ENCODE measurements around the gene COQ10B.
"Not testable (repeated sequence)": the region's sequence is repeated elsewhere in the genome, so short reads cannot be mapped to it uniquely, and the experiment has no call there.

The COQ10B gene

DNA sequence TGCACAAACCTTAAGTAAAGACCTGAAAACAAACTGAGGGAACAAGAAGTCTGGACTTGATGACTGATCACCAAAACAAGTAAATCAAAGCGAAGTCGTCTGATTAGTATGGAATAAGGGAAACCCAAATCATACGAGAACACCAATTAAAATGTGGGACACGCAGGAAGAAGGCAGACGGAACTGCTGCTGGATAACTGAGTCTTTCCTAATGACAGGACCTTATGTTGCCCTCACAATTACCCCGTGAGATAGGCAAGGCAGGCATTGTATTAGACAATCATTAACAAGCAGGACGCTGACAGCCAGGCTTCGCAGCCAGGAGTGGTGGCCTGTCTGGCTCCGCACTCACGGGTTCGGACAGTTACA is 614 bp upstream of the COQ10B start:
- DNase-seq: no peak

- DNase-seq: no peak
Measured at GRCh38 chr2:197453914-197454398, 604 bp downstream of the COQ10B start.

DNA sequence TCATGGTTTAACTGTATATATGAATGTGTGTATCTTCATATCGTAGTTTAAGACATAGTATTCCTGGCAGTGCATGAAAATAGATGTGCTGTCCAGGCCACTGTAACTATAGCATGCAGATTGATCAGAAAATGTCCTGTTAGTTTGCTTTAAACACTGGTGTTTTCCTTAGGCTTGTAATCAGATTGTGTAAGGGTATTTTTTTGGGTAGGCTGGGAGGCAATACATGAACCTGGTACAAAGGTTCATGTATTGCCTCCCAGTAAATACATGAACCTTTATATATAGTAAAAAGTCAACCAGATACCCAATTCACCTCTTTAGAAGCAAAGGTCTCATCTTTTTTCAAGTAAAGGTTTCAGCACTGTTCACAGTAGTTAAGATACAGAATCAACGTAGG is 1.6 kb downstream of the COQ10B start:
- no peak for DNase-seq

GRCh38 chr2:197455428-197455827 is 2.1 kb downstream of the COQ10B start:
- DNase-seq: no peak

DNA sequence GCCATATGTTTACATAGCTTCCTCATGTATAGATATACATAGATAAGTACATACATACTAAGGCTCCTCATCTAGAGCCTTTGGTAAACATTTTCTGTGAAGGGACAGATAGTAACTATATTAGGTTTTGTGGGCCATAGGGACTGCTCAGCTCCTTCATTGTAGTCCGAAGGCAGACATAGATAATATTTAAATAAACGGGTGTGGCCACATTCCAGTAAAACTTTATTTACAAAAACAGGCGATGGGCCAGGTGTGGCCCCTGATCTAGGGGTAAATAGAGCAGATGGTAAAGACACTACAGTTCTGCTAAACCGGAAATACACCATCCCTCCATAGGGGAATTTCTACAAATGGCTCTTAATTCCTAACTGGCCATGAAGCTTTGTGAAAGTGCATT is 7.3 kb downstream of the COQ10B start:
- DNase-seq: no peak

DNA sequence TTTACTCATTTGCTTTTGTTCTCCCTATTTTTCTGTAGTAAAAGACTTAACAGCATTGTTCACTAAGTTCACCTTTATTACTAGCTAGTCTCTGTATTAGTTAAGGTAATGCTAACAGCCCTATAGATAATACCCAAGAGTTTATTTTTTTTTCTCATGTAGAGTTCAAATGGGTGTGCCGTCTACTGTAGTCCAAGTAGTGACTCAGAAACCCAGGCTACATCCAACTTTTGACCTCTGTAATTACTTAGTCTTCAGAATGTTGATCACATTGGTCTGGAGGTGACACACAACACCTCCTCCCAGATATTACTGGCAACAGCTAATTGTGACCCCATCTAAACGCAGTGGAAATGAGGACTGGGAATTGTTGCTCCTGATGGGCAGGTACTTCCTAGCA is 7.7 kb downstream of the COQ10B start:
- DNase-seq: no peak

GRCh38 chr2:197464175-197464574 is 10.8 kb downstream of the COQ10B start:
- no peak for DNase-seq

DNA sequence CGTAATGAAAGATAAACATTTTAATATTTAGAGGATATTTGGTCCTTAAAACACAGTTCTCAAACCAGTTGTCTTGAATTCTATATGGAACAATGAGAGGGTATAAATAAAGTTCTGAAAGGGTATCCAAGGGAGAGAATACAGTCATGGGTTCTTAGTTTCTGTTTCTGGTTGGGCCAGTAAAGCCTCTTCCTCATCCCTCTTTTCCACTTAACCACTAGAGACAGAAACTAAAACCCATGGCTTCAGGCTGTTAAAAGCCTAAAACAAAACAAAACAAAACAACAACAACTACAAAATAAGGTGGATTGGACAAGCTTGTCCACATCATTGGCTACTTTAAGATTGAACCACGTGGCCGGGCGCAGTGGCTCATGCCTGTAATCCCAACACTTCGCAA is 18.8 kb downstream of the COQ10B start:
- DNase-seq: no peak

GRCh38 chr2:197477797-197478196 is 24.4 kb downstream of the COQ10B start:
- no peak for DNase-seq

- DNase-seq: no peak
Measured at GRCh38 chr2:197480165-197481036, 27.0 kb downstream of the COQ10B start.

GRCh38 chr2:197484248-197484647 is 30.9 kb downstream of the COQ10B start:
- DNase-seq: not testable (repeated sequence)

DNA sequence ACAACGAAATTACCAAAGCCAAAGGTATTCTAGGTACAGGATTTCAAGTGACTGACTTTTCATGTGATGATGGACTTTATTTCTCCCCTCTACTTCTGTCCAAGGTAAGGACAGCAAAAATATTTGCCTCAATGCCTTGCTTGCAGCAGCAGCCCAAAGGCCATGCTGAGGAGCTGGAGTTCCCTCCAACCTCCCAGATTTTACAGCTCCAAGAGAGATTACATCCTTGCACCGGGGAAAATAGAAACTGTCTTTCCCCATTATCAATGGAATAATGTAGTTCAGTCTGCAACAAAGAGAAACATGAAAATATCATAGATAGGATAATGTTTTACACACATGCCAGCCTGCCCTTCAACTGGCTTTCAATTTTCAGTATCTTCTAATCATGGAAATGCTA is 32.8 kb downstream of the COQ10B start:
- DNase-seq: no peak

DNA sequence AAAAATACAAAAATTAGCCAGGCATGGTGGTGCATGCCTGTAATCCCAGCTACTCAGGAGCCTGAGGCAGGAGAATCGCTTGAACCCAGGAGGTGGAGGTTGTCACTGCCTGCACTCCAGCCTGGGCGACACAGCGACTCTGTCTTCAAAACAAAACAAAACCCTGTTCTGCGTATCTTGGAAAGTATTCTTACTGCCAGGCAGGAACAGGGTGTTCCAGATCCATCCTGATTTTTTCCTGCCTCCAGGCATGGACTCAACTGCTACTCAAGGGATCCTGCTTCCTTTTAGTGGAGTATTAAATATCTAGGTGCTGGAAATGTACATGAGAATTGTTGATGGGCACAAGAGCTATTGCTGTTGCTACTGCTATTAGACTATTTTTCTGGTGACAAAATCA is 34.0 kb downstream of the COQ10B start:
- DNase-seq: no peak

- DNase-seq: no peak
Measured at GRCh38 chr2:197495433-197496134, 42.2 kb downstream of the COQ10B start.

DNA sequence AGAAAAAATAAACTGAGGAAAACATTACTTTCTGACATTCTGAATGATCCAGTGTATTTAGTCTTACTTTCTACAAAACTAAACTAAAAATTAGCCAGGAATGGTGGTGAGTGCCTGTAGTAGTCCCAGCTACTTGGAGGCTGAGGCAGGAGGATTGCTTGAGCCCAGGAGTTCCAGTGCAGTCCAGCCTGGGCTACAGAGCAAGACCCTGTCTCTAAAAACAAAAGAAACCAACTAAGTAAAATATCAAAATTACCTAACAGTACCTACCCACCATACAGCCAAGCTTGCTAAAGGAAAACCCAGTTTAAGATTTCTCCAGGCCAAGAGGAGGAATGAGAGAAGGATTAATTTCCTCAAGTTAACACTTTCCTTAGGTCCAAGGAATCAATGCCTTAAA is 43.3 kb downstream of the COQ10B start:
- no peak for DNase-seq

DNA sequence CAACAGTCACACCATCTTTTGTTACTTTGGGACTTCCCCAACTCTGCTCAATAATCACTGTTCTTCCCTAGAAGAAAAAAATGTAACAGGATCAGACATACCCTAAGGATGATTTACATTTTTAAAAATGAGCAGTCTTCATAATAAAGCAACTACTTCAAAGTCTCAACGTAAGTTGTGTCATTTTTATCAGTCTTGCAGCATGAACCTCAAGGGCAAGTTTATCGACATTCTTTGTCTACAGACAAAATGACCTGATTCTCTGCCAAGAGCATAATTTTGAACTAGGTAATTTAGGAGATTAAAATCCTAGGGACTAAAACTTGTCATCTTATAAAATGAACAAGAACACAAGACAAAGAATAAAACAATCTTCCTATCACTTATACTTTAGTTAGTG is 44.0 kb downstream of the COQ10B start:
- no peak for DNase-seq

- peak; percentile 13 for DNase-seq
Measured at GRCh38 chr2:197498235-197498936, 45.0 kb downstream of the COQ10B start.

DNA sequence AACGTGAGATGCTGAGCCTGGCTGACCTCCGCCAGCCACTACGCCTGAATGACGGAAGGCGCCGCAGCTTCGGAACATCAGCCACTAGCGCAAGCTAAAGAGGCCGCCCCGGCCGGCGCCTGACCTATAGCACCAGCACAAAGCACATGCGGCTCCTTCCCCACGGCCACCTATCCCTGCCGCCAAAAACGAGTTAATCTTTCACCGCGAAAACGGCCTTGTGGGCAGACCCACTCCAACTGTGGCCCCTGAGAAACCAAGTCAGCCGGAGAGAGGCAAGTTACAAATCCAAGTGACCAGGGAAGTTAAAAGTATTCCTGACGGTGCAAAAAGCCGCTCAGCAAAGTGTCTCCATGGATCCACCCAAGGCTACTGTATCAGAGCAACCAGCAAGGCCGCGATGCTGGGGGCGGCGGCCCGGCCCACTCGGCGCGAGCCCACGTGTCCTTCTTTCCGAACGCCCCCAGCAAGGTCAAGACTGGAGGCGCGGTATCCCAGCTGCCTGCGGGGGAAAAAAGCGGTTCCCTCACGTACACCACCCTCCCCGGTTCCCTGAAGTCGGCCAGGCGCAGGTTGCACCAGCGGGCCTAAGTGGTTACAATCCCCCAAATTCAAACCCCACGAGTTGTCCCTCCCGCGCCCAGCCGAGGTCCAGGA is 45.7 kb downstream of the COQ10B start:
- DNase-seq: peak; percentile 81

DNA sequence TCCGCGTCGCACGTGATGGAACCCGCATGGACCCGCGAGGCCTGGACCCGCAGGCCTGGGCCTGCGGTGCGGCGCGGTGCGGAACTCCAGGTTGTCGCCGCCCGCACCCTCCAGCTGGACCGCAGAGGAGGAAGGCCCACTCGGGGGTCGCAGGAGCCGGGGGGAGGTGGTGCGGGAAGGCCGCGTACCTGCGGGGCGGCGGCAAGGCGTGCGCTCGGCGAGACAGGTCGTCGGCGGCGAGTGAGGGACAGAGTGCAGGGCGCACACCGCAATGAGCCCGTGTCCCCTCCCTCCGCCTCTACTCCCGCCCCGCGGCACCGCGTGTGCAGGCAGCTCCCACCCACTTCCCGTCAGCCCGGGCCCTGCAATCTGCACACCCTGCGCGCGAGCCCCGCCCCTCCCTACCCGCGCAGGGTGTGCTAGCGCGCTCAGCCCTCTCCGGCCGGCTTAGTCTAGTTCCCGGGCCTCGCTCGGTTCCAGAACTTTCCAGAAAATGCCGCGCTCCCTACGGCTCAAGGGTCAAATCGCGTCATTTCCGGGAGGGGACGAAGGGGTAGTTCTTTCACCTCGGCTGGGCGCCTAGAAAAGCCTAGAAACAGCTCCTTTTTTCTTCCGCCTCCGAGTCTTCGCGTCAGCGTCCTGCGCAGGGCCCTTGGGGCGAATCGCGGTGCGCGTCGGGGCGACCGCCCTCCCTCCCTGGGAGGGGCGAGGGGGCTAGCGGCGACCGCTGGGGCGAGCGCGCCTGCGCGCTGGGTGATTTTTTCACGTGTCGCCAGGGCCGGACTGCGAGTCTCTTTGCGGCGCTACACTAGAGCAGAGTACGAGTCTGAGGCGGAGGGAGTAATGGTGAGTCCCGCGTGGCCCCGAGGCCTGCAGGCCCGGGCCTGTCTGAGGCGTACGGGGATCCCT is 46.5 kb downstream of the COQ10B start, which contains the start of the genes HSPD1 and HSPE1:
HSPD1 (minus strand) TSS at position 247 of the 909 bp plus-strand sequence. CDS start 992 bp downstream, outside the sequence.
HSPE1 (plus strand) TSS at position 786 of the 909 bp plus-strand sequence; CDS start at position 844, 58 bp downstream.
- peak; percentile 100 for DNase-seq

DNA sequence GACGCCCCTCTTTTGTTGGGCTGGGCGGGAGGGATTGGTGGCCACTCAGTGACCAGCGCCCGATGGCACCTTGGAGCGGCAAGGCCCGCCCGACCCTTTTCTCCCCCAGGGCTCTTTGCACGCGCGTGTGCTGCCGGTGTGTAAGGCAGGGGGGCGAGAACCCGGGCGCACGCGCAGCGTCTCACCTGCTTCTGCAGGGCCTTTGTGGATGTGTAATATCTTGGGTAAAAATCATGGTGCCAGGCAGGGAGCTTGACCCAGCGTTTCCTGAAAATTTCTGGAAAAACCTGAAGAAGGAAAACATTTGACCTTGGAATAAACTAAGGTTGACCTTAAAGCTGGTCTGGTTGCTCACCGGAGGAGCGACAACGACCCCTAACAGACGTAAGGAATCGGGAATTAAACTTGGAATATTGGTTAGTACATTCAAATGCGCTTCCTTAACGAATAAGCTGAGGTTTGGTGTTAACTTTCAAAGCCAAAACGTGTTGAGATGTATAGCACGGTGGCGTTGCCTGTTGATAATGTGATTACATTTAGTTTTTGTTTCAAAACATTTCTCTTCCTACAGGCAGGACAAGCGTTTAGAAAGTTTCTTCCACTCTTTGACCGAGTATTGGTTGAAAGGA is 47.3 kb downstream of the COQ10B start:
- peak; percentile 65 for DNase-seq

- DNase-seq: no peak
Measured at GRCh38 chr2:197502201-197502600, 48.8 kb downstream of the COQ10B start.

All from eye (tissue), 1 donor.